Spinal cord (tissue), 10 donors: ENCODE results near the gene ZFP37. TPM values are rescaled to one million over a fixed set of nuclear protein-coding genes. Genes with fewer than 3 reads are reported as not detected.
"Not testable (repeated sequence)": the region's sequence is repeated elsewhere in the genome, so short reads cannot be mapped to it uniquely, and the experiment has no call there.

Experiments
- DNase-seq, 6 donors: peaks; one replicate each; pipeline versions ENCODE4 v3.0.0 to v3.0.0-alpha.2; 2013 to 2015; ENCODE audit warnings: low spot score in 6 of 6, low read depth in 4 of 6
- H3K27ac ChIP-seq: one replicate; pipeline ENCODE4 v1.5.1; 2013; ENCODE audit warnings: low read depth, low read length, control low read depth
- H3K27me3 ChIP-seq: one replicate; pipeline ENCODE4 v1.6.1; 2013; ENCODE audit warnings: low read length; ENCODE audit not compliant: control insufficient read depth, insufficient read depth
- H3K36me3 ChIP-seq: one replicate; pipeline ENCODE4 v1.6.1; 2013; ENCODE audit warnings: low read length; ENCODE audit not compliant: control insufficient read depth, insufficient read depth
- H3K4me1 ChIP-seq: one replicate; pipeline ENCODE4 v1.6.1; 2013; ENCODE audit warnings: low read length; ENCODE audit not compliant: control insufficient read depth, insufficient read depth
- H3K4me3 ChIP-seq: one replicate; pipeline ENCODE4 v1.5.1; 2013; ENCODE audit warnings: low read depth, low read length, control low read depth
- H3K9me3 ChIP-seq: one replicate; pipeline ENCODE4 v1.6.1; 2013; ENCODE audit warnings: low read length; ENCODE audit not compliant: control insufficient read depth, insufficient read depth
- WGBS: methylation state at CpG from one replicate; pipeline ENCODE4 v1.1.5; 2013; ENCODE audit warnings: missing lambda C conversion rate; ENCODE audit not compliant: insufficient coverage; 5-methylcytosine and 5-hydroxymethylcytosine counted together
- polyA plus RNA-seq, 2 donors: library from polyadenylated mRNA; unstranded; fragments of 120-200 nt; gene quantifications; one replicate each; pipeline ENCODE4 v1.2.1, GENCODE V29; 2013; ENCODE audit not compliant: insufficient read length in 2 of 2
- total RNA-seq, 2 donors: library from RNA; depleted of rRNA in 1 of 2; stranded (reverse); fragments of 120-200 nt in 1 of 2; fragments of >200 nt in 1 of 2; gene quantifications; one replicate each; pipeline versions ENCODE4 v1.2.3 to v1.2.4, GENCODE V29; 2013 to 2014
- donor health status: healthy.

The ZFP37 gene
- total and polyA plus RNA-seq, 4 donors, result 12.6 to 15.5 (median 14.0) TPM

- H3K4me1 ChIP-seq, result peaks cover 11% of the 10 kb centered on the region
- not testable (repeated sequence) for H3K27ac ChIP-seq, DNase-seq, H3K9me3 ChIP-seq, H3K36me3 ChIP-seq, H3K4me3 ChIP-seq
- peaks cover 33% of the 10 kb centered on the region for H3K27me3 ChIP-seq
- WGBS, result 21% methylated on average over 15 of the region's 33 CpGs
These were observed 4.7 kb upstream of the ZFP37 start for GRCh38 chr9:113061072-113061850.

GRCh38 chr9:113059581-113060284 lies 3.2 kb upstream of the ZFP37 start:
- peaks cover 33% of the 10 kb centered on the region for H3K27me3 ChIP-seq
- peaks cover 11% of the 10 kb centered on the region for H3K4me1 ChIP-seq
- H3K27ac ChIP-seq, H3K9me3 ChIP-seq, H3K36me3 ChIP-seq: not testable (repeated sequence)
- peak in 2 of 6 donors; percentile 9 to 68 for DNase-seq
- peak overlapping the region; percentile 16 for H3K4me3 ChIP-seq
- WGBS, result 9% methylated on average over 26 of the region's 61 CpGs

- no peak for DNase-seq
- H3K27ac ChIP-seq, result no peak overlapping the region
- H3K27me3 ChIP-seq, result peaks cover 22% of the 10 kb centered on the region
- H3K4me1 ChIP-seq, result peaks cover 11% of the 10 kb centered on the region
- WGBS, result 64% methylated on average over 2 of the region's 5 CpGs
- H3K36me3 ChIP-seq, result no peaks in the 10 kb centered on the region
- H3K9me3 ChIP-seq, result peaks cover 11% of the 10 kb centered on the region
- H3K4me3 ChIP-seq, result peak overlapping the region; percentile 64
These were observed 669 bp upstream of the ZFP37 start for GRCh38 chr9:113057193-113057592.

GRCh38 chr9:113042884-113043657 lies 13.5 kb downstream of the ZFP37 start:
- peak in 1 of 6 donors; percentile 4 for DNase-seq
- H3K27me3 ChIP-seq, result no peaks in the 10 kb centered on the region
- no peak overlapping the region for H3K27ac ChIP-seq
- H3K4me1 ChIP-seq, result no peaks in the 10 kb centered on the region
- peaks cover 15% of the 10 kb centered on the region for H3K36me3 ChIP-seq
- WGBS, result no CpG with 5 or more reads among the region's 4 CpGs
- H3K9me3 ChIP-seq, result peaks cover 63% of the 10 kb centered on the region
- no peak overlapping the region for H3K4me3 ChIP-seq

- Histone ChIP-seq H3K36me3 (no peaks in the 10 kb centered on the region), H3K9me3 (peaks cover 5% of the 10 kb centered on the region), H3K27ac (no peak overlapping the region), H3K27me3 (no peaks in the 10 kb centered on the region), H3K4me3 (no peak overlapping the region), H3K4me1 (no peaks in the 10 kb centered on the region)
- no CpG with 5 or more reads among the region's 1 CpG for WGBS
- DNase-seq, result no peak
These were observed 30.3 kb downstream of the ZFP37 start for GRCh38 chr9:113026200-113026599.

- WGBS, result no CpG with 5 or more reads among the region's 3 CpGs
- Histone ChIP-seq H3K36me3 (no peaks in the 10 kb centered on the region), H3K27ac (no peak overlapping the region), H3K4me3 (no peak overlapping the region), H3K27me3 (no peaks in the 10 kb centered on the region), H3K9me3 (peaks cover 3% of the 10 kb centered on the region), H3K4me1 (no peaks in the 10 kb centered on the region)
- DNase-seq, result no peak
These were observed 38.3 kb downstream of the ZFP37 start for GRCh38 chr9:113018247-113018646.

- Histone ChIP-seq H3K4me1 (no peaks in the 10 kb centered on the region), H3K27ac (no peak overlapping the region), H3K27me3 (no peaks in the 10 kb centered on the region), H3K36me3 (peaks cover 4% of the 10 kb centered on the region), H3K9me3 (peaks cover 7% of the 10 kb centered on the region), H3K4me3 (peak overlapping the region; percentile 71)
- DNase-seq, result peak in 2 of 6 donors; percentile 13 to 17
- no CpG with 5 or more reads among the region's 9 CpGs for WGBS
These were observed 44.0 kb downstream of the ZFP37 start for GRCh38 chr9:113012492-113012891.

GRCh38 chr9:113011911-113012381 lies 44.6 kb downstream of the ZFP37 start, which contains the start of gene ZNF883:
ZNF883 (minus strand) TSS chr9:113012192.
- Histone ChIP-seq H3K36me3 (peaks cover 4% of the 10 kb centered on the region), H3K27me3 (no peaks in the 10 kb centered on the region), H3K4me1 (no peaks in the 10 kb centered on the region), H3K9me3 (peaks cover 7% of the 10 kb centered on the region), H3K4me3 (peak within 1 kb of the TSS; percentile 71), H3K27ac (no peak within 1 kb of the TSS)
- peak; percentile 74 to 97 (median 78) for DNase-seq
- 2% methylated on average over 22 of the region's 30 CpGs for whole genome bisulfite sequencing

GRCh38 chr9:113005777-113006176 lies 50.7 kb downstream of the ZFP37 start:
- Histone ChIP-seq H3K4me3 (no peak overlapping the region), H3K4me1 (no peaks in the 10 kb centered on the region), H3K27ac (no peak overlapping the region), H3K27me3 (no peaks in the 10 kb centered on the region), H3K36me3 (peaks cover 4% of the 10 kb centered on the region), H3K9me3 (peaks cover 32% of the 10 kb centered on the region)
- WGBS, result no CpG with 5 or more reads among the region's 1 CpG
- DNase-seq, result no peak
